ENCODE measurements around the gene LRPAP1. TPM values are rescaled to one million over a fixed set of nuclear protein-coding genes. Genes with fewer than 3 reads are reported as not detected.

LRPAP1 gene
- polyA plus RNA-seq, 1 donor (not counting 4 experiments of a cell fraction or from before 2014, with no cell fraction given): 121 TPM

DNA sequence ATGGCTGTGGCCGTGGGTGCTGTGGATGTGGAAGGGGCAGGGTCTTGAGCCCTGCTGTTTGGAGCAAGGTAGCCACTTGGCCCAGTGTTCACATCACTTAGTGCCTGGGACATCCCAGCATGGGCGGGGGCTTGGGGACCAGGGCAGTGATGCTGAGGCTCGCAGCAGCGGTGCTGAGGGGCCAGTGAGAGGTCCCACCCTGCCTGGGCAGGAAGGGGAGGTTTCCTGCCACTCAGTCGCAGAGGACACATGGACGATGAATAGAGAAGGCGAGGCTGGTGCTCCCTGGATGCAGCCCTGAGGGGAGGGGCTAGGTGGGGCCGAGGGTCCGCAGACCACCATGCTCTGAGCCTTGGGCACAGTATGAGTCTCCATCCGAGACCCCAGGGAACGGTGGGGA is 43.4 kb downstream of the LRPAP1 start:
- Histone ChIP-seq H2AFZ (ENCODE audit: control insufficient read depth, low read length) (no peak overlapping the region), H3K4me3 (ENCODE audit: control insufficient read depth in 2 of 3, extremely low read depth in 1 of 3, insufficient read depth in 2 of 3, low read depth in 1 of 3, low read length in 3 of 3) (no peak overlapping the region), H3K4me1 (ENCODE audit: control insufficient read depth, extremely low read depth, insufficient read depth, low read length) (peaks cover 20% of the 10 kb centered on the region), H4K20me1 (ENCODE audit: control insufficient read depth, extremely low read depth, insufficient read depth, low read length) (peaks cover 3% of the 10 kb centered on the region), H3K9me1 (ENCODE audit: control insufficient read depth, extremely low read depth, insufficient read depth, low read length) (no peaks in the 10 kb centered on the region), H3K79me2 (ENCODE audit: control insufficient read depth, insufficient read depth, low read length) (no peaks in the 10 kb centered on the region), H3K36me3 (ENCODE audit: control insufficient read depth in 2 of 2, extremely low read depth in 1 of 2, insufficient read depth in 2 of 2, low read length in 2 of 2) (no peaks in the 10 kb centered on the region), H3K4me2 (ENCODE audit: control insufficient read depth, extremely low read depth, insufficient read depth, low read depth, low read length) (no peak overlapping the region), H3K9ac (ENCODE audit: control insufficient read depth, extremely low read depth, insufficient read depth, low read length) (no peak overlapping the region), H3K27me3 (ENCODE audit: control insufficient read depth, extremely low read depth, insufficient read depth, low read length) (peaks cover 32% of the 10 kb centered on the region), H3K27ac (ENCODE audit: control insufficient read depth, insufficient read depth, low read length) (no peak overlapping the region), H3K9me3 (ENCODE audit: control insufficient read depth, low read depth, low read length) (no peaks in the 10 kb centered on the region)
- dilution Hi-C loops (cut with MboI; ENCODE audit: extremely low pct_ligation_motif_present, low sequenced_read_pairs): no loop called here
- TF ChIP-seq EZH2 (IDR thresholded peaks at IDR 0.05; ENCODE audit: low read length): no peak
- TF ChIP-seq, protein P1, sequence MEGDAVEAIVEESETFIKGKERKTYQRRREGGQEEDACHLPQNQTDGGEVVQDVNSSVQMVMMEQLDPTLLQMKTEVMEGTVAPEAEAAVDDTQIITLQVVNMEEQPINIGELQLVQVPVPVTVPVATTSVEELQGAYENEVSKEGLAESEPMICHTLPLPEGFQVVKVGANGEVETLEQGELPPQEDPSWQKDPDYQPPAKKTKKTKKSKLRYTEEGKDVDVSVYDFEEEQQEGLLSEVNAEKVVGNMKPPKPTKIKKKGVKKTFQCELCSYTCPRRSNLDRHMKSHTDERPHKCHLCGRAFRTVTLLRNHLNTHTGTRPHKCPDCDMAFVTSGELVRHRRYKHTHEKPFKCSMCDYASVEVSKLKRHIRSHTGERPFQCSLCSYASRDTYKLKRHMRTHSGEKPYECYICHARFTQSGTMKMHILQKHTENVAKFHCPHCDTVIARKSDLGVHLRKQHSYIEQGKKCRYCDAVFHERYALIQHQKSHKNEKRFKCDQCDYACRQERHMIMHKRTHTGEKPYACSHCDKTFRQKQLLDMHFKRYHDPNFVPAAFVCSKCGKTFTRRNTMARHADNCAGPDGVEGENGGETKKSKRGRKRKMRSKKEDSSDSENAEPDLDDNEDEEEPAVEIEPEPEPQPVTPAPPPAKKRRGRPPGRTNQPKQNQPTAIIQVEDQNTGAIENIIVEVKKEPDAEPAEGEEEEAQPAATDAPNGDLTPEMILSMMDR (optimal IDR thresholded peaks at IDR 0.05 in 1 of 3, IDR thresholded peaks at IDR 0.05 in 1 of 3, conservative IDR thresholded peaks at IDR 0.05 in 1 of 3; ENCODE audit: extremely low read depth in 1 of 3, insufficient read depth in 2 of 3, low read length in 3 of 3): no peak
- DNase-seq (ENCODE audit: low read depth, low spot score) (no peak), FAIRE-seq (no peak)

GRCh38 chr4:3487861-3488260 is 44.4 kb downstream of the LRPAP1 start:
- no peaks in the 10 kb centered on the region for H3K9me3 ChIP-seq (ENCODE audit: control insufficient read depth, low read depth, low read length)

More at GRCh38 chr4:3487861-3488260, 44.4 kb downstream of the LRPAP1 start:
- FAIRE-seq (no peak), DNase-seq (ENCODE audit: low read depth, low spot score) (no peak)
- Histone ChIP-seq H3K4me1 (ENCODE audit: control insufficient read depth, extremely low read depth, insufficient read depth, low read length) (peaks cover 20% of the 10 kb centered on the region), H3K4me3 (ENCODE audit: control insufficient read depth in 2 of 3, extremely low read depth in 1 of 3, insufficient read depth in 2 of 3, low read depth in 1 of 3, low read length in 3 of 3) (no peak overlapping the region), H3K27ac (ENCODE audit: control insufficient read depth, insufficient read depth, low read length) (no peak overlapping the region), H4K20me1 (ENCODE audit: control insufficient read depth, extremely low read depth, insufficient read depth, low read length) (peaks cover 3% of the 10 kb centered on the region), H3K79me2 (ENCODE audit: control insufficient read depth, insufficient read depth, low read length) (no peaks in the 10 kb centered on the region), H3K27me3 (ENCODE audit: control insufficient read depth, extremely low read depth, insufficient read depth, low read length) (peaks cover 31% of the 10 kb centered on the region), H3K9me1 (ENCODE audit: control insufficient read depth, extremely low read depth, insufficient read depth, low read length) (no peaks in the 10 kb centered on the region), H2AFZ (ENCODE audit: control insufficient read depth, low read length) (no peak overlapping the region), H3K9ac (ENCODE audit: control insufficient read depth, extremely low read depth, insufficient read depth, low read length) (no peak overlapping the region), H3K4me2 (ENCODE audit: control insufficient read depth, extremely low read depth, insufficient read depth, low read depth, low read length) (no peak overlapping the region), H3K36me3 (ENCODE audit: control insufficient read depth in 2 of 2, extremely low read depth in 1 of 2, insufficient read depth in 2 of 2, low read length in 2 of 2) (no peaks in the 10 kb centered on the region)
- TF ChIP-seq, protein P1 (optimal IDR thresholded peaks at IDR 0.05 in 1 of 3, IDR thresholded peaks at IDR 0.05 in 1 of 3, conservative IDR thresholded peaks at IDR 0.05 in 1 of 3; ENCODE audit: extremely low read depth in 1 of 3, insufficient read depth in 2 of 3, low read length in 3 of 3): no peak
- no peak for TF ChIP-seq EZH2 (IDR thresholded peaks at IDR 0.05; ENCODE audit: low read length)
- dilution Hi-C loops (cut with MboI; ENCODE audit: extremely low pct_ligation_motif_present, low sequenced_read_pairs): no loop called here

All from keratinocyte (primary cell).